ENCODE measurements around the gene SLCO3A1.

Gene SLCO3A1

DNA sequence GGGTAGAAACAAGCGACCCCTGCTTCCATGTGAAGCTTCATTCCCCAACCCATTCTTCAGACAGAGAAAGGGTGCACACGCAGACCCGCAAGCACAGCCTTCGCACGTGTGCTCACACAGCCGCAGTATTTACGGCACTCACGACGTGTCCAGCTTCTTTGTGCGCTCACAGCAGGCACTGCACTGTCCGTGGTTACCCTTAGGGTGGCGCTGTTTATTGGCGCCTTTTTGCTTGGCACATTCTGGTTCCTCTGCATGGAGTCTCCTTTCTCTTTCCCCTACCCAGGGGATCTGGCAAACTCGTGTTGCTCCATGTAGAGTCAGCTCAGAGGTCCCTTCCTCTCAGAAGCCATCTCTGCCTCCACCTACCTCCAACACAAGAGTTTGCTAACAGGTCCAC, 115.1 kb downstream of the SLCO3A1 start:
- no peak for DNase-seq (ENCODE audit: low spot score in 2 of 2)
- Histone ChIP-seq H3K4me3 (no peak overlapping the region), H3K9me3 (no peaks in the 10 kb centered on the region), H3K4me1 (no peaks in the 10 kb centered on the region), H3K36me3 (replicated peaks) (no peaks in the 10 kb centered on the region), H3K27me3 (ENCODE audit: low read depth) (no peaks in the 10 kb centered on the region)
- in situ Hi-C loops (cut with MboI; ENCODE audit: low sequenced_read_pairs), result no loop called here

DNA sequence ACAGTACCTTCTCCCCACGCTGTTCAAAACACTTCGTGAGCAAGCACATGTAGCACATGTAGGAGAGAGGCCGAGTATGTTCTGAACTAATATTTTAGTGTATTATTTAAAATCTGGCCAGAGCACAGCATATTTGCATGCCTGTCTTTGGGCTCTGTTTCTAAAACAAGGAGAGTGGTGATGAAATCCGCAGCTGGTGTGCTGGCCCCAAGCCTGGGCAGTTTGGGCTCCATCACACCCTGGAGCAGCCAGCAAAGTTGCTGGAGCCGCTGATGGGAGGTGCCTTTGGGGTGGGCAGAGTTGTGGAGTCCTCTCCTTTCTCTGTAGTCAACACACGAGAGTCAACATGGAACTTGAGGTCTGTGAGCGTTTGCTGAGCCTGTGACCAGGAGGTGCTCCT, 116.6 kb downstream of the SLCO3A1 start:
- Histone ChIP-seq H3K4me1 (no peaks in the 10 kb centered on the region), H3K36me3 (replicated peaks) (no peaks in the 10 kb centered on the region), H3K9me3 (no peaks in the 10 kb centered on the region), H3K27me3 (ENCODE audit: low read depth) (no peaks in the 10 kb centered on the region), H3K4me3 (no peak overlapping the region)
- DNase-seq (ENCODE audit: low spot score in 2 of 2), result no peak
- in situ Hi-C loops (cut with MboI; ENCODE audit: low sequenced_read_pairs), result no loop called here

DNA sequence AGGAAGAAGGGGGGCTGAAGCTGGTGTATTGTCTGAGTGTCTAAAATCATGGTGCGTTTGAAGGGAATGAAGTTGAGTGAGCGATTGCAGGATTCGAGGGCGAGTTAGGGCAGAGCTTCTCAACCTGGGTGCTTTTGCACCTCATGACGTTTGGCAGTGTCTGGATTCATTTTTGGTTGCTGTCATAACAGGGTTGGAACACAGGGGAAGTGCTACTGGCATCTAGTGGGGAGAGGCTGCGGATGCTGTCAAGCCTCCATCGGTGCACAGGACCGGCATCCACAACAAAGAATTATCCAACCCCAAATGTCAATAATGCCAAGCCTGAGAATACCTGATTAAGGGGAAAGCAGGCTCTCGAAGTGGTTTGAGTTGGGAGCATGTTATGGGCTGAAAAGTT, 120.0 kb downstream of the SLCO3A1 start:
- in situ Hi-C loops (cut with MboI; ENCODE audit: low sequenced_read_pairs), result no loop called here
- H3K9me3 ChIP-seq, result no peaks in the 10 kb centered on the region
- H3K4me3 ChIP-seq, result no peak overlapping the region
- H3K27me3 ChIP-seq (ENCODE audit: low read depth), result no peaks in the 10 kb centered on the region
- H3K4me1 ChIP-seq, result no peaks in the 10 kb centered on the region
- no peak for DNase-seq (ENCODE audit: low spot score in 2 of 2)
- H3K36me3 ChIP-seq (replicated peaks), result no peaks in the 10 kb centered on the region

DNA sequence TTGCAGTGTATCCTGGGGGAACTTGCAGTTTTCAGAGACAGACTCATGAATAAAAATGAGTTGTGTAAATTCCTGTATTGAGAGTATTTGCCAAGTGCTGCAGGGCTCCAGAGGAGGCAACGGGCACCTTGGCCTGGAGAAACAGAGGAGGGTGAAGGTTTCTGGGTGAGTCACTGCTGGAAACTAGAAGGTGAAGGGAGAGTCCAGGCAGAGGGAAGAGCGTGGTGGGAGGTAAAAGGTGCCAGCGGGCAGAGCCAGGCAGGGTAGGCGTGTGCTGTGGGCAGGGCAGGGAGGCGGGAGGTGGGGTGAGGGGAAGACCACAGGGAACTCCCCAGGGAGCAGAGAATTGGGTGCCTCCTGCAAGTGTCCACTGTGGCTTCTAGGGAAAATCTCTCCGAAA, 120.8 kb downstream of the SLCO3A1 start:
- no peak overlapping the region for H3K4me3 ChIP-seq
- no peaks in the 10 kb centered on the region for H3K27me3 ChIP-seq (ENCODE audit: low read depth)
- in situ Hi-C loops (cut with MboI; ENCODE audit: low sequenced_read_pairs), result no loop called here
- no peaks in the 10 kb centered on the region for H3K4me1 ChIP-seq
- no peak for DNase-seq (ENCODE audit: low spot score in 2 of 2)
- H3K9me3 ChIP-seq, result no peaks in the 10 kb centered on the region
- H3K36me3 ChIP-seq (replicated peaks), result no peaks in the 10 kb centered on the region

DNA sequence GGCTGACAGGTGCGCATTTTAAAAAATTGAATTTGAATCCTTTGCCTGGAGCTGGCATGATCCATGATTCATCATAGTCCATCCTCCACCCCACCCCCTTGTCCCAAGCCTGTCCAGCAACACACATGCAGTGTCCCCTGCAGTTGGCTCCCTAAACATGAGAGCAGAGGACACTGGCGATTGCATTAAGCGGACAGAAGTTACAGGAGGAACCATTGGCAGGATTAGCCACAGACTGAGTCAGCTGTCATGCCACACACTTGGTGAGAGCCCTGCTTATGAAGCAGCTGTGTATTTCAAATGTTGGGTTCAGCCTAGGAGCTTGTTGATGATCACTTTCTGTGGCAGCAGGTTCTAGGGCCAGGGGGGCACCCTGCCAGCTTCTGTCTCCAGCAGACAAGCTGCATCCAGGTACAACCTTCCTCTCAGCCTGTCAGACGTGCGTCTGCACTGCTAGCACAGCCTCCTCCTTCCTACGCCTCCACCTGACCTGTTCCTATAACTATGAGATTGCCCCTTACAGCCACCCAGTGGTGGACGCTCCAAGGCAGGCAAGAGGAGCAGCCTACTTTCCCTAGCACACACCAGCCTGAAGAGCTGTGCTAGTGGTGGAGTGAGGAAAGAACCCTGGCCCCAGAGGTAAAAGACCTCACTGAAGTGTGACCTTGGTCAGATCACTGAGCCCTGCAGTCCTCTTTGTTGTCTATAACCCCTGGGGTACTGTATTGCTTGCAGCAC, 121.9 kb downstream of the SLCO3A1 start:
- no peaks in the 10 kb centered on the region for H3K4me1 ChIP-seq
- H3K4me3 ChIP-seq, result no peak overlapping the region
- DNase-seq (ENCODE audit: low spot score in 2 of 2), result no peak
- no peaks in the 10 kb centered on the region for H3K9me3 ChIP-seq
- H3K36me3 ChIP-seq (replicated peaks), result no peaks in the 10 kb centered on the region
- H3K27me3 ChIP-seq (ENCODE audit: low read depth), result no peaks in the 10 kb centered on the region
- in situ Hi-C loops (cut with MboI; ENCODE audit: low sequenced_read_pairs), result no loop called here

DNA sequence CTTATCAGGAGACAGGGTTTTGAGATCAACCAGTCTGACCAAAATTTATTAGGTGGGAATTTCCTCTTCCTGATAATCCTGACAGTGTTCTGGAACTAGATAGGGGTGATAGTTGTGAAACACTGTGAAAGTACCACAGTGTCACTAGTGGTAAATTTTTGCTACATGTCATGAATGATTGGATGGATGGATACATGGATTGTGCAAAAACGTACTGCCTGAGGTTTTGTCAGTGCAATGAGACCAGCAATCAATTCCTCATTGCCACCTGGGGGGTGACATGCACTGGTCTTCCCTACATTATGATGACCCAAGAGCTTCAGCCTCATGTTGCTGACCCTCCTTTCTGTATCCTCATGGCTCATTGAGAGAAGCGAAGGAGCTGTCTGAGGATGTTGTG, 123.5 kb downstream of the SLCO3A1 start:
- no peaks in the 10 kb centered on the region for H3K9me3 ChIP-seq
- DNase-seq (ENCODE audit: low spot score in 2 of 2), result no peak
- in situ Hi-C loops (cut with MboI; ENCODE audit: low sequenced_read_pairs), result no loop called here
- H3K27me3 ChIP-seq (ENCODE audit: low read depth), result no peaks in the 10 kb centered on the region
- H3K36me3 ChIP-seq (replicated peaks), result no peaks in the 10 kb centered on the region
- H3K4me3 ChIP-seq, result no peak overlapping the region
- no peaks in the 10 kb centered on the region for H3K4me1 ChIP-seq

DNA sequence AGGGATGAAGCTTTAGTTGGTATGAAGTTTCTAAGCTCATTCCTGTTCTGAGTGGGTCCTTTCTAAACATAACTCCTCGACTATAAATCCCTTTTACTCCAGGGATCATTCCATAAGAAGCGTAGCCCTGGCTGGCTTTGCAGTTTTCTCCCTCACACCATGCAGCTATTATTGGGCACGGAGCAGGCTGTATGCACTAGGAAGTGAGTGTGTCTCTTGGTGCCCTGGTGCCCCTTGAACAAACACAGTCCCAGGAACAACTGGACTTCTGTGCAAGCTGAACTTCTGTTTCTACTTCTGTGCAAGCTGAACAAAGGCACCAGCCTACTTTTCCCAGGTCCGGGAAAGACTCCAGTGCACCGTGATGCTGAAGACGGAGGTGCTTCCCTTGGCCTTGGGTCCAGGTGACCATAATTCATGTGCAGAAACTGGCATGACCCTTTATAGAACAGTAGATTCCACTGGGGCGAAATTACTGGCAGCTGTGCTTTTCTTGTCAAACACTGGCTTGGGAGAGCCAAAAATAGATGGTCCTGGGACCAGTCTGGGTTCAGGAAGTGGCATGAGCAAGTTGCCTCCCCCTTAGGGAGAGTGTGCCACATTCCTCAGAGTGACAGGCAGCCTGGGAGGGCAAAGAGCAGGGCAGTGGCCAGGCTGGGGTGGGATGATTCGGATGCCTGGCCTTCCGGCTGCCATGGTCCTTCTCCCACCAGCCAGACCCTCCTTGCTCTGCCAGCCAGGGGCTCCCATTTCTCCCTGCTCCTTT, 127.2 kb downstream of the SLCO3A1 start:
- Histone ChIP-seq H3K36me3 (replicated peaks) (no peaks in the 10 kb centered on the region), H3K4me3 (no peak overlapping the region), H3K27me3 (ENCODE audit: low read depth) (no peaks in the 10 kb centered on the region), H3K9me3 (no peaks in the 10 kb centered on the region), H3K4me1 (no peaks in the 10 kb centered on the region)
- in situ Hi-C loops (cut with MboI; ENCODE audit: low sequenced_read_pairs), result no loop called here
- no peak for DNase-seq (ENCODE audit: low spot score in 2 of 2)

DNA sequence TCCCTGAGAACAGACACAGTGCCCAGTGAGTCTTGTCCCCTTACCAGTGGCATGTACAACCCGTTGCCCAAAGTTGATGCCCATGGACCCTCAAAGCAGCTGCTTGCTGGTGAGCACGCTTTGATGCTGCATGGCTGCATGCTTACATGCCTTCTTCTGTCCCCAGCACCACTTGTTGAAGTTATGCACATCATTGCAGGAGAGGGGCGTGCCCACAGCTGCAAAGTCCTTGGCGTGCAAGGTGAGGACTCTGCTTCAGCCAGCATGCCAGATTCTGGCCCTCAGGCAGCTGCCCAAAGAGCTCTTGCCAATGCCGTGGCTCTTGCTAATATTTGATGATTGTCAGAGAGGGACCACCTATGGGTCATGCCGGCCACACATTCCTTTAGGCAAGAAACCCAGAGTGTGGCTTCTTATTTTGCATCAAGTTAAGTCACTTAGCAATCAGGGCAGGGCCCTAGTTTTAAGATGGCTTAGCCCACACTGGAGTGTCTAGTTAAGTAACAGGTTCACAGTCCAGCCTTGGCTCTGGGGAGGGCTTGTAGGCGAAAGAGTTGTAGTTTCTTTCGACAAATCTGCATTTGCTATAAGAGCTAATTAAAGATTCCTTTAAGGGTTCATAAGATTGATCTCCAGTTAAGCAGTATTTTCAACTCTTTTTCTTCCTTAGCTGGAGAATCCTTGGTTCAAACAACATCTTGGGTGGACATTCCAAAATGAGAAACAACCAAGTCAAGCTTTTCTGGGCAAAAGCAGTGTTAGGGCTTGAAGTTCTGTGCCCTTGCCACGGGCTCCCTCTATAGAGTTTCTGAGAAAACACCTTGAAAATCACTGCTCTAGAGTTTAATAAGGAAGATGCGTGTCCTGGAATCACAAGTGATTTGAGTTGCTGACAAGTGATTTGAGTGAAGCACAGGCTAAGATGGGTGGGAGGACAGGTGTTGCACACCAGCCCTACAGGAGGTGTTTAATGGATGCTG, 128.6 kb downstream of the SLCO3A1 start:
- Histone ChIP-seq H3K4me1 (no peaks in the 10 kb centered on the region), H3K4me3 (no peak overlapping the region), H3K27me3 (ENCODE audit: low read depth) (no peaks in the 10 kb centered on the region), H3K36me3 (replicated peaks) (no peaks in the 10 kb centered on the region), H3K9me3 (no peaks in the 10 kb centered on the region)
- DNase-seq (ENCODE audit: low spot score in 2 of 2), result no peak
- in situ Hi-C loops (cut with MboI; ENCODE audit: low sequenced_read_pairs), result no loop called here

DNA sequence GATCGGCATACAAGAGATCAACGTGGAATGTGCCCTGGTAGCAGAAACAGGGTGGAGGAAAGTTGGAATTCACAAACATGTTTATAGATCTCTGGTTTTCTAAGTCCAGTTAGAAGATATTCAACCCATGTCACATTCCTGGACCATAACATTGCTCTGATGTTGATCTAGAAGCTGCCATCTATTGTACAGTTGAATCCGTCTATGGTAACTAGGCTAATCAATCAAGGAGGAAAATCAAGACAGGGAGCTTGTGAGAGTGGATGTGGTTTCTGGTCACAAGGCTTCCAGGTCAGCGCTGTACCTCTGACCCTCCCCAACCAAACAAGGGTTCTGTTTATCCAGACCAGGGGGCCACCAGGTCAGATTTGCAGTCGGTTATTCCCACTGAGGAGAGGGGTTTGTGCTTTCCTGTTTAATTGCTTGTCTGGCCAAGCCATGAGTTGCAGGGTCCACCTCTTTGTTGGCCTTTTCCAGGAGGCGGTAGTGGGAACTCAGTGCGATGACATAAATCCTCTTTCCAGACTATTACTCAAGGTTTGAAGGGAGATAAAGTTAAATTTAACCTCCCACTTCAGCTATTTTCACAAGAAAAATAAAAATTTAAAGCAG, 130.3 kb downstream of the SLCO3A1 start:
- no peaks in the 10 kb centered on the region for H3K36me3 ChIP-seq (replicated peaks)
- H3K9me3 ChIP-seq, result no peaks in the 10 kb centered on the region
- in situ Hi-C loops (cut with MboI; ENCODE audit: low sequenced_read_pairs), result no loop called here
- H3K4me3 ChIP-seq, result no peak overlapping the region
- H3K4me1 ChIP-seq, result no peaks in the 10 kb centered on the region
- no peak for DNase-seq (ENCODE audit: low spot score in 2 of 2)
- no peaks in the 10 kb centered on the region for H3K27me3 ChIP-seq (ENCODE audit: low read depth)

DNA sequence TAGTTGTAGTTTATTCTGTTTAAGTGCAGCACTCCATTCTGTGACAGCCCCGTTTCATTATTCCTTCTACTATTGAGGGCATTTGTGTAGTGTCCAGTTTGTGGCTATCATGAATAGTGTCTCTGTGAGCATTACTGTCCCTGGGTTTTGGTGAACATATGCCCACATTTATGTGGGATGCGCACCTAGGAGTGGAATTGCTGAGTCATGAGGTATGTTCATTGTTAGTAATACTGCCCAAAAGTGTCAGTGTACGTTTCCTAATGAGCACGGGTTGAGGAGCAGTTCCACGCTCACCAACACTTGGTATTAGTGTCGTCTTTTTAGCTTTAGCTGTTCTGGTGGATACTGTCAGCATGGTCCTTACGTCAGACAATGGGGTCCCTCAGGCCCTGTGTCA, 131.8 kb downstream of the SLCO3A1 start:
- no peaks in the 10 kb centered on the region for H3K9me3 ChIP-seq
- in situ Hi-C loops (cut with MboI; ENCODE audit: low sequenced_read_pairs), result no loop called here
- no peaks in the 10 kb centered on the region for H3K36me3 ChIP-seq (replicated peaks)
- DNase-seq (ENCODE audit: low spot score in 2 of 2), result no peak
- H3K4me1 ChIP-seq, result no peaks in the 10 kb centered on the region
- H3K4me3 ChIP-seq, result no peak overlapping the region
- H3K27me3 ChIP-seq (ENCODE audit: low read depth), result no peaks in the 10 kb centered on the region

DNA sequence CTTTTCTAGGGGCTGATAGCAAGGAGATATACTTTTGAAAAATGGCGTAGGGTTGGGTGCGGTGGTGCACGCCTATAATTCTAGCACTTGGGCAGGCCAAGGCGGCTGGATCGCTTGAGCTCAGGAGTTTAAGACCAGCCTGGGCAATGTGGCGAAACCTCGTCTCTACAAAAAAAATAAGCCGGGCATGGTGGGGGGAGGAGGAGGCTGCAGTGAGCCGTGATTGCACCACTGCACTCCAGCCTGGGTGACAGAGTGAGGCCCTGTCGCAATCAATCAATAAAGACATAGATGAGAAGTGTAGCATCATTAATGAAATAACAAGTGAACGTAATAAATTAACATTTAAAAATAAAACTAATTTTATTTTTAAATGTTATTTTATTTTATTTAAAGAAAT, 134.6 kb downstream of the SLCO3A1 start:
- Histone ChIP-seq H3K4me3 (no peak overlapping the region), H3K9me3 (no peaks in the 10 kb centered on the region), H3K27me3 (ENCODE audit: low read depth) (no peaks in the 10 kb centered on the region), H3K36me3 (replicated peaks) (no peaks in the 10 kb centered on the region), H3K4me1 (no peaks in the 10 kb centered on the region)
- in situ Hi-C loops (cut with MboI; ENCODE audit: low sequenced_read_pairs), result no loop called here
- no peak for DNase-seq (ENCODE audit: low spot score in 2 of 2)

DNA sequence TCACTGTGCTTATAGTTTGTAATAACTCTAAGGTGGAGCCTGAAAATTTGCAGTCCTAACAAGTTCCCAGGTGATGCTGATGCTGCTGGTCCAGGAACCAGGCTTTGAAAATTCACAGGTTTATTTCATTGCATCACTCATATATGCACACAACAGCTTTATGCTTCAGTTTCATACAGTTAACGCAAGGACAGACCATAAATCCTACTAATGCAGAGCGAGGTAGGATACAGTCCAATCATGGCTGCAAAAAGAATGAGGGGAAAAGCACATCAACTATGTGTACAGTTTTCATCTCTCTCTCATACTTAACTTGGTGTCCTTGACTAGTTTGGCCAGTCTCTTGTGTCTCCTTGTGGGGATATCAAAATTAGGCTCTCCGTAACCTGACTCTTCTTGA, 135.1 kb downstream of the SLCO3A1 start:
- in situ Hi-C loops (cut with MboI; ENCODE audit: low sequenced_read_pairs), result no loop called here
- H3K36me3 ChIP-seq (replicated peaks), result no peaks in the 10 kb centered on the region
- H3K27me3 ChIP-seq (ENCODE audit: low read depth), result no peaks in the 10 kb centered on the region
- no peak overlapping the region for H3K4me3 ChIP-seq
- H3K4me1 ChIP-seq, result no peaks in the 10 kb centered on the region
- no peaks in the 10 kb centered on the region for H3K9me3 ChIP-seq
- no peak for DNase-seq (ENCODE audit: low spot score in 2 of 2)

DNA sequence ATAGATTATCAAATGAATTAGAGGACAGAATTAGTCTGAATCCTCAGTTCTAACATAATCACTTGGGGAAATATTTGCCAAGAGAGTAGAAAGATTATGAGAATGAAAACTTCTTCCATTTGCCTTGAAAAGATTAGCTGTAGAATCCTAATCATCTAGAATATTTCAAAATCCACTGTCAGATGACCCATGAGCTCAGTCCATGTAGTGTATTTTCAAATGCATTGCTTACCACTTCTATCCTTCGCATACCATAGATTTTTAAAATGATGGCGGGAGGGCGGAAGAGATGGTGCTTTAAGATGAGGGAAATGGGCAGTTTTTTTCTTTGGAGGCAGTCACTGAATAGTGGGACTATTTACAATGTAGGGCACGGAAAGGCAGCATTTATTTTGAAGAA, 136.3 kb downstream of the SLCO3A1 start:
- H3K9me3 ChIP-seq, result no peaks in the 10 kb centered on the region
- in situ Hi-C loops (cut with MboI; ENCODE audit: low sequenced_read_pairs), result no loop called here
- H3K4me1 ChIP-seq, result no peaks in the 10 kb centered on the region
- no peaks in the 10 kb centered on the region for H3K36me3 ChIP-seq (replicated peaks)
- H3K4me3 ChIP-seq, result no peak overlapping the region
- H3K27me3 ChIP-seq (ENCODE audit: low read depth), result no peaks in the 10 kb centered on the region
- DNase-seq (ENCODE audit: low spot score in 2 of 2), result no peak

All from HAP-1 (cell line).